WTC11 (cell line): Measurements from ENCODE around the gene SUGP2. TPM values are rescaled to one million over a fixed set of nuclear protein-coding genes. Genes with fewer than 3 reads are reported as not detected.

Source experiments
- CREB1 ChIP-seq: sonication (generic); formaldehyde crosslinking; IDR thresholded peaks from 2 replicates; pipeline ENCODE4 v1.8.0; 2023; ENCODE audit warnings: mild to moderate bottlenecking, missing genetic modification reagents
- CREM ChIP-seq: sonication (generic); formaldehyde crosslinking; IDR thresholded peaks from 2 replicates; pipeline ENCODE4 v1.8.1; 2022; ENCODE audit warnings: mild to moderate bottlenecking, missing genetic modification reagents, moderate library complexity
- ELF4 ChIP-seq: sonication (generic); formaldehyde crosslinking; IDR thresholded peaks from 2 replicates; pipeline ENCODE4 v1.8.1; 2022; ENCODE audit warnings: low read depth, mild to moderate bottlenecking, moderate library complexity, missing genetic modification reagents
- ESRRA ChIP-seq: sonication (generic); formaldehyde crosslinking; IDR thresholded peaks from 2 replicates; pipeline ENCODE4 v1.8.1; 2022; ENCODE audit warnings: mild to moderate bottlenecking, missing genetic modification reagents, borderline replicate concordance
- FOXP1 ChIP-seq: sonication (generic); formaldehyde crosslinking; IDR thresholded peaks from 2 replicates; pipeline ENCODE4 v1.8.0; 2022; ENCODE audit warnings: missing genetic modification reagents, mild to moderate bottlenecking, moderate library complexity, borderline replicate concordance
- GTF2I ChIP-seq: fragments of 250-450 bp; sonication (Bioruptor Pico); conservative IDR thresholded peaks from 2 replicates; pipeline ENCODE4 v1.4.0; 2021; ENCODE audit warnings: mild to moderate bottlenecking
- JAZF1 ChIP-seq: fragments of 250-450 bp; sonication (Bioruptor Pico); IDR thresholded peaks from 2 replicates; pipeline ENCODE4 v1.9.0; 2021; ENCODE audit warnings: moderate library complexity, mild to moderate bottlenecking, inconsistent platforms
- KAT7 ChIP-seq: sonication (generic); formaldehyde crosslinking; IDR thresholded peaks from 2 replicates; pipeline ENCODE4 v1.8.1; 2023; ENCODE audit warnings: missing genetic modification reagents, mild to moderate bottlenecking, borderline replicate concordance
- MXD4 ChIP-seq: fragments of 250-450 bp; sonication (Bioruptor Pico); IDR thresholded peaks from 2 replicates; pipeline ENCODE4 v1.8.0; 2021; ENCODE audit warnings: mild to moderate bottlenecking, moderate library complexity, borderline replicate concordance
- NFATC4 ChIP-seq: fragments of 250-450 bp; sonication (Bioruptor Pico); IDR thresholded peaks from 2 replicates; pipeline ENCODE4 v1.9.0; 2021; ENCODE audit warnings: mild to moderate bottlenecking
- NFYB ChIP-seq: sonication (generic); formaldehyde crosslinking; conservative IDR thresholded peaks from 2 replicates; pipeline ENCODE4 v1.8.0; 2022; ENCODE audit warnings: low read depth, missing genetic modification reagents
- PRRX2 ChIP-seq: fragments of 250-450 bp; sonication (Bioruptor Pico); IDR thresholded peaks from 2 replicates; pipeline ENCODE4 v1.8.0; 2021; ENCODE audit warnings: mild to moderate bottlenecking
- RORB ChIP-seq: fragments of 250-450 bp; sonication (Bioruptor Pico); IDR thresholded peaks from 2 replicates; pipeline ENCODE4 v1.9.0; 2021; ENCODE audit warnings: mild to moderate bottlenecking
- SMAD3 ChIP-seq: sonication (generic); formaldehyde crosslinking; IDR thresholded peaks from 2 replicates; pipeline ENCODE4 v1.8.0; 2022; ENCODE audit warnings: missing genetic modification reagents, mild to moderate bottlenecking, borderline replicate concordance
- SMAD4 ChIP-seq: sonication (generic); formaldehyde crosslinking; IDR thresholded peaks from 2 replicates; pipeline ENCODE4 v1.8.0; 2022; ENCODE audit warnings: mild to moderate bottlenecking, missing genetic modification reagents
- TCF7 ChIP-seq: sonication (generic); formaldehyde crosslinking; IDR thresholded peaks from 2 replicates; pipeline ENCODE4 v1.8.0; 2022; ENCODE audit warnings: mild to moderate bottlenecking, low read depth, missing genetic modification reagents, moderate library complexity
- TEAD1 ChIP-seq: sonication (generic); formaldehyde crosslinking; IDR thresholded peaks from 2 replicates; pipeline ENCODE4 v1.8.0; 2022; ENCODE audit warnings: mild to moderate bottlenecking, missing genetic modification reagents
- TP53 ChIP-seq: sonication (generic); formaldehyde crosslinking; IDR thresholded peaks from 2 replicates; pipeline ENCODE4 v1.8.1; 2023; ENCODE audit warnings: mild to moderate bottlenecking, missing genetic modification reagents
- ZNF138 ChIP-seq: sonication (generic); formaldehyde crosslinking; conservative IDR thresholded peaks from 2 replicates; pipeline ENCODE4 v1.8.1; 2022; ENCODE audit warnings: mild to moderate bottlenecking, moderate library complexity, missing genetic modification reagents
- ZNF219 ChIP-seq: sonication (generic); formaldehyde crosslinking; IDR thresholded peaks from 2 replicates; pipeline ENCODE4 v1.8.0; 2023; ENCODE audit warnings: missing genetic modification reagents, mild to moderate bottlenecking, borderline replicate concordance
- ZNF232 ChIP-seq: sonication (generic); formaldehyde crosslinking; IDR thresholded peaks from 2 replicates; pipeline ENCODE4 v1.8.0; 2022; ENCODE audit warnings: mild to moderate bottlenecking, missing genetic modification reagents
- ZNF263 ChIP-seq: sonication (generic); formaldehyde crosslinking; IDR thresholded peaks from 2 replicates; pipeline ENCODE4 v1.8.1; 2022; ENCODE audit warnings: low read depth, mild to moderate bottlenecking, moderate library complexity, missing genetic modification reagents
- ZNF317 ChIP-seq: sonication (generic); formaldehyde crosslinking; IDR thresholded peaks from 2 replicates; pipeline ENCODE4 v1.8.1; 2023; ENCODE audit warnings: low read depth, mild to moderate bottlenecking, moderate library complexity, missing genetic modification reagents, borderline replicate concordance
- ZNF423 ChIP-seq: fragments of 250-450 bp; sonication (Bioruptor Pico); IDR thresholded peaks from 2 replicates; pipeline ENCODE4 v2.1.2; 2022; ENCODE audit warnings: mild to moderate bottlenecking, moderate library complexity
- total RNA-seq: library from RNA; stranded (reverse); gene quantifications from 3 replicates; pipeline ENCODE4 v1.2.3, GENCODE V29; 2021
- TF ChIP-seq, protein P1 (sequence below): sonication (generic); formaldehyde crosslinking; IDR thresholded peaks from 2 replicates; pipeline ENCODE4 v1.8.0; 2022; ENCODE audit warnings: mild to moderate bottlenecking, missing genetic modification reagents
- TF ChIP-seq, protein P2 (sequence below): sonication (generic); formaldehyde crosslinking; IDR thresholded peaks from 2 replicates; pipeline ENCODE4 v1.8.1; 2023; ENCODE audit warnings: mild to moderate bottlenecking, missing genetic modification reagents, moderate library complexity
- TF ChIP-seq, protein P3 (sequence below): sonication (generic); formaldehyde crosslinking; IDR thresholded peaks from 2 replicates; pipeline ENCODE4 v1.8.0; 2022; ENCODE audit warnings: mild to moderate bottlenecking, missing genetic modification reagents
- TF ChIP-seq, protein P4 (sequence below): fragments of 250-450 bp; sonication (Bioruptor Pico); IDR thresholded peaks from 2 replicates; pipeline ENCODE4 v1.9.0; 2021; ENCODE audit warnings: moderate library complexity, mild to moderate bottlenecking, inconsistent platforms, borderline replicate concordance
- TF ChIP-seq, protein P5 (sequence below): sonication (generic); formaldehyde crosslinking; IDR thresholded peaks from 2 replicates; pipeline ENCODE4 v1.8.0; 2022; ENCODE audit warnings: missing genetic modification reagents
- TF ChIP-seq, protein P6 (sequence below): sonication (generic); formaldehyde crosslinking; IDR thresholded peaks from 2 replicates; pipeline ENCODE4 v1.8.1; 2023; ENCODE audit warnings: mild to moderate bottlenecking, missing genetic modification reagents

The SUGP2 gene
- total RNA-seq, 1 experiment from 2014 or later: 160 TPM

DNA sequence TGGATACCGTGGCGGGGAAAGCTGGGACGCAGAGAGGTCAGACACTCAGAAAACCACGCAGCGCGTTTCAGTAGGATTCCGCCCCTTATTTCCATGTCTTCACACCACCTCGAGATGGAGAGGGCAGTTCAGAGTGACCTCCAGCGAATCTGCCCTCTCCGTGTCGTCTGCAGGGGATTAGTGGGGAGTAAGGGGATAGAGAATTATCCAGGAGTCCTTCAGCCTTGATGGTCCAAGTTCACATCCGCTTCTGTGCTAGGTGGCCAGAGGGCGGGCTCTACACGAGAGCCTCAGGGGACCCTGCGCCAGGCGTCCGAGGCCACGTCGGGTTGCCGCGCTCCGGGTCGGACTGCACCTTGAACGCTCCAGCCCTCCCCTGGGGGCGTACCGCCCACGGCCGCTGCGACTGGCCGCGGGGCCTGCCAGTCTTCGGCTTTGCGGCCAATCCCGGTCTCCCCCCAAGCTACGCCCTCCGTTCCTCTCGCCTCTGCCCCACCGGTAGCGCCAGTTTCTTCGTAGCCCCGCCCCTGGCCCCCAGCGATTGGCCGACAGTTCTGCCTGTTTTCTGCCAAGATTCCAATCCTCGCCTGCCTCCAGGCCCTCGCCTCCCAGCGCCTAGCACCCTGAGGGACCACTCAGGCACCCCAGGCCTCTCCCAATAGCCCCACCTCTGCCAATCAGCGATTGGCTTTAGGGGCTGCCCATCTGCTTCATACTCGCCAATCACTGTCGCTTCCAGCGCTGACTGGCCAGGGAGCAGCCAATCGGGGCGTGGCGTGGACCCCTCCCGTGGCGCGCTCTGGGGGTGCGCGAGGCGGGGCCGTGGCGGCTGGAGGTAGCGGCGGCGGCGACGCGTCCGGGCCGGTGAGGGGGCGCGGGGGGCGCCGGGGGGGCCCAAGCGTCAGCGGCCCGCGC is 30.1 kb upstream of the SUGP2 start, which contains the start of gene SLC25A42 (continued):
- TF ChIP-seq ESRRA (CRISPR knock-in tag) (no peak), PRRX2 (no peak), ZNF317 (CRISPR knock-in tag) (no peak), NFATC4 (CRISPR knock-in tag) (no peak), ZNF232 (CRISPR knock-in tag) (no peak), CREB1 (no peak), SMAD4 (CRISPR knock-in tag) (no peak), JAZF1 (CRISPR knock-in tag) (no peak), ELF4 (CRISPR knock-in tag) (no peak), KAT7 (CRISPR knock-in tag) (no peak), GTF2I (0 out of 2 replicates have a peak, but pooled peaks have one; percentile 3), ZNF423 (CRISPR knock-in tag) (peak; percentile 97), ZNF138 (CRISPR knock-in tag) (no peak), ZNF263 (no peak), RORB (no peak), CREM (CRISPR knock-in tag) (0 out of 2 replicates have a peak, but pooled peaks have one; percentile 44), NFYB (CRISPR knock-in tag) (peak; percentile 99), TCF7 (CRISPR knock-in tag) (no peak), MXD4 (CRISPR knock-in tag) (no peak), TP53 (CRISPR knock-in tag) (no peak), FOXP1 (peak; percentile 64; the same call in 1 of the 2 replicates), SMAD3 (CRISPR knock-in tag) (no peak; the same call in 1 of the 2 replicates), ZNF219 (CRISPR knock-in tag) (no peak), TEAD1 (CRISPR knock-in tag) (peak; percentile 78; the same call in 1 of the 2 replicates)
- TF ChIP-seq, protein P1, sequence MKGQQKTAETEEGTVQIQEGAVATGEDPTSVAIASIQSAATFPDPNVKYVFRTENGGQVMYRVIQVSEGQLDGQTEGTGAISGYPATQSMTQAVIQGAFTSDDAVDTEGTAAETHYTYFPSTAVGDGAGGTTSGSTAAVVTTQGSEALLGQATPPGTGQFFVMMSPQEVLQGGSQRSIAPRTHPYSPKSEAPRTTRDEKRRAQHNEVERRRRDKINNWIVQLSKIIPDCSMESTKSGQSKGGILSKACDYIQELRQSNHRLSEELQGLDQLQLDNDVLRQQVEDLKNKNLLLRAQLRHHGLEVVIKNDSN (CRISPR knock-in tag): peak; percentile 48; the same call in 1 of the 2 replicates
- TF ChIP-seq, protein P2, sequence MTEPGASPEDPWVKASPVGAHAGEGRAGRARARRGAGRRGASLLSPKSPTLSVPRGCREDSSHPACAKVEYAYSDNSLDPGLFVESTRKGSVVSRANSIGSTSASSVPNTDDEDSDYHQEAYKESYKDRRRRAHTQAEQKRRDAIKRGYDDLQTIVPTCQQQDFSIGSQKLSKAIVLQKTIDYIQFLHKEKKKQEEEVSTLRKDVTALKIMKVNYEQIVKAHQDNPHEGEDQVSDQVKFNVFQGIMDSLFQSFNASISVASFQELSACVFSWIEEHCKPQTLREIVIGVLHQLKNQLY (CRISPR knock-in tag): no peak
- TF ChIP-seq, protein P3, sequence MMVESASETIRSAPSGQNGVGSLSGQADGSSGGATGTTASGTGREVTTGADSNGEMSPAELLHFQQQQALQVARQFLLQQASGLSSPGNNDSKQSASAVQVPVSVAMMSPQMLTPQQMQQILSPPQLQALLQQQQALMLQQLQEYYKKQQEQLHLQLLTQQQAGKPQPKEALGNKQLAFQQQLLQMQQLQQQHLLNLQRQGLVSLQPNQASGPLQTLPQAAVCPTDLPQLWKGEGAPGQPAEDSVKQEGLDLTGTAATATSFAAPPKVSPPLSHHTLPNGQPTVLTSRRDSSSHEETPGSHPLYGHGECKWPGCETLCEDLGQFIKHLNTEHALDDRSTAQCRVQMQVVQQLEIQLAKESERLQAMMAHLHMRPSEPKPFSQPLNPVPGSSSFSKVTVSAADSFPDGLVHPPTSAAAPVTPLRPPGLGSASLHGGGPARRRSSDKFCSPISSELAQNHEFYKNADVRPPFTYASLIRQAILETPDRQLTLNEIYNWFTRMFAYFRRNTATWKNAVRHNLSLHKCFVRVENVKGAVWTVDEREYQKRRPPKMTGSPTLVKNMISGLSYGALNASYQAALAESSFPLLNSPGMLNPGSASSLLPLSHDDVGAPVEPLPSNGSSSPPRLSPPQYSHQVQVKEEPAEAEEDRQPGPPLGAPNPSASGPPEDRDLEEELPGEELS (CRISPR knock-in tag): 0 out of 2 replicates have a peak, but pooled peaks have one; percentile 52
- TF ChIP-seq, protein P4, sequence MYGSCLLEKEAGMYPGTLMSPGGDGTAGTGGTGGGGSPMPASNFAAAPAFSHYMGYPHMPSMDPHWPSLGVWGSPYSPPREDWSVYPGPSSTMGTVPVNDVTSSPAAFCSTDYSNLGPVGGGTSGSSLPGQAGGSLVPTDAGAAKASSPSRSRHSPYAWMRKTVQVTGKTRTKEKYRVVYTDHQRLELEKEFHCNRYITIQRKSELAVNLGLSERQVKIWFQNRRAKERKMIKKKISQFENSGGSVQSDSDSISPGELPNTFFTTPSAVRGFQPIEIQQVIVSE (CRISPR knock-in tag): no peak
- TF ChIP-seq, protein P5, sequence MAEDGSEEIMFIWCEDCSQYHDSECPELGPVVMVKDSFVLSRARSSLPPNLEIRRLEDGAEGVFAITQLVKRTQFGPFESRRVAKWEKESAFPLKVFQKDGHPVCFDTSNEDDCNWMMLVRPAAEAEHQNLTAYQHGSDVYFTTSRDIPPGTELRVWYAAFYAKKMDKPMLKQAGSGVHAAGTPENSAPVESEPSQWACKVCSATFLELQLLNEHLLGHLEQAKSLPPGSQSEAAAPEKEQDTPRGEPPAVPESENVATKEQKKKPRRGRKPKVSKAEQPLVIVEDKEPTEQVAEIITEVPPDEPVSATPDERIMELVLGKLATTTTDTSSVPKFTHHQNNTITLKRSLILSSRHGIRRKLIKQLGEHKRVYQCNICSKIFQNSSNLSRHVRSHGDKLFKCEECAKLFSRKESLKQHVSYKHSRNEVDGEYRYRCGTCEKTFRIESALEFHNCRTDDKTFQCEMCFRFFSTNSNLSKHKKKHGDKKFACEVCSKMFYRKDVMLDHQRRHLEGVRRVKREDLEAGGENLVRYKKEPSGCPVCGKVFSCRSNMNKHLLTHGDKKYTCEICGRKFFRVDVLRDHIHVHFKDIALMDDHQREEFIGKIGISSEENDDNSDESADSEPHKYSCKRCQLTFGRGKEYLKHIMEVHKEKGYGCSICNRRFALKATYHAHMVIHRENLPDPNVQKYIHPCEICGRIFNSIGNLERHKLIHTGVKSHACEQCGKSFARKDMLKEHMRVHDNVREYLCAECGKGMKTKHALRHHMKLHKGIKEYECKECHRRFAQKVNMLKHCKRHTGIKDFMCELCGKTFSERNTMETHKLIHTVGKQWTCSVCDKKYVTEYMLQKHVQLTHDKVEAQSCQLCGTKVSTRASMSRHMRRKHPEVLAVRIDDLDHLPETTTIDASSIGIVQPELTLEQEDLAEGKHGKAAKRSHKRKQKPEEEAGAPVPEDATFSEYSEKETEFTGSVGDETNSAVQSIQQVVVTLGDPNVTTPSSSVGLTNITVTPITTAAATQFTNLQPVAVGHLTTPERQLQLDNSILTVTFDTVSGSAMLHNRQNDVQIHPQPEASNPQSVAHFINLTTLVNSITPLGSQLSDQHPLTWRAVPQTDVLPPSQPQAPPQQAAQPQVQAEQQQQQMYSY (CRISPR knock-in tag): peak; percentile 38; the same call in 1 of the 2 replicates
- TF ChIP-seq, protein P6, sequence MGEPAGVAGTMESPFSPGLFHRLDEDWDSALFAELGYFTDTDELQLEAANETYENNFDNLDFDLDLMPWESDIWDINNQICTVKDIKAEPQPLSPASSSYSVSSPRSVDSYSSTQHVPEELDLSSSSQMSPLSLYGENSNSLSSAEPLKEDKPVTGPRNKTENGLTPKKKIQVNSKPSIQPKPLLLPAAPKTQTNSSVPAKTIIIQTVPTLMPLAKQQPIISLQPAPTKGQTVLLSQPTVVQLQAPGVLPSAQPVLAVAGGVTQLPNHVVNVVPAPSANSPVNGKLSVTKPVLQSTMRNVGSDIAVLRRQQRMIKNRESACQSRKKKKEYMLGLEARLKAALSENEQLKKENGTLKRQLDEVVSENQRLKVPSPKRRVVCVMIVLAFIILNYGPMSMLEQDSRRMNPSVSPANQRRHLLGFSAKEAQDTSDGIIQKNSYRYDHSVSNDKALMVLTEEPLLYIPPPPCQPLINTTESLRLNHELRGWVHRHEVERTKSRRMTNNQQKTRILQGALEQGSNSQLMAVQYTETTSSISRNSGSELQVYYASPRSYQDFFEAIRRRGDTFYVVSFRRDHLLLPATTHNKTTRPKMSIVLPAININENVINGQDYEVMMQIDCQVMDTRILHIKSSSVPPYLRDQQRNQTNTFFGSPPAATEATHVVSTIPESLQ: no peak
